NCI-H446 (cell line): ENCODE measurements around the gene NKX6-1.

Experiments
- DNase-seq, 2 experiments: peaks; one replicate each; lab custom pipeline; 2025; lab: John Stamatoyannopoulos, UW

The NKX6-1 gene

DNA sequence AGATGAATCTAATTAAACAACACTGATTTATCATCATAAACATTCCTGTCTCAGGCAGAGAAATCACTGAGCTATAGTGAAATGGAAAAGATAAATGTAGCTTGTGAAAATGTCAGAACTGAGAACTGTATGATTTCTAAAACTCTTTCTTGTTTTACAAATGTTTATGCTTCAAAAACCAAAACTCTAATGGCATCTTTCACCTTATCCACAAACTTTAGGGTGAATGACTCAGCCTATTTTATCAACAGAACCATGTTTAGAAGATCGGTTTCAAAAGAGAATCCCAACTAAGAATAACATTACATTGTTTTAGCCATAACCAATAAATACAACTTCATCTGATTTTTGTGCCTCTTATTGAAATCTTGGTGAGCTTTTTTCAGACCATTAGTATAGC lies 21.4 kb downstream of the NKX6-1 start:
- no peak for DNase-seq

- DNase-seq = no peak
These were observed 25.0 kb downstream of the NKX6-1 start for GRCh38 chr4:84474107-84474506.

DNA sequence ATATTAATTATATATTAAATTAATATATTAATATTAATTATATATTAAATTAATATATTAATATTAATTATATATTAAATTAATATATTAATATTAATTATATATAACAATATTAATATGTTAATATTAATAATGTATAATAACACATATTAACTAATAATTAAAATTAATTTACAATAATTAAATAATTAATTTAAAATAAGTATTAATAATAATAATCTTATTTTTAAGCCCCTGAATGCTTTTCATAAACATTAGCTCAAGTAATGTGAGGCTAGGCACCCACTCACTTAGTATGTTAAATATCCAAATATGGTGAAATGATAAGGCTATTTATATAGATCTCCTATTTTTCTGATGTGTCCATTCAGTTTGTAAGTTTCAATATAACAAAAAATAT lies 26.9 kb downstream of the NKX6-1 start:
- DNase-seq = no peak

DNA sequence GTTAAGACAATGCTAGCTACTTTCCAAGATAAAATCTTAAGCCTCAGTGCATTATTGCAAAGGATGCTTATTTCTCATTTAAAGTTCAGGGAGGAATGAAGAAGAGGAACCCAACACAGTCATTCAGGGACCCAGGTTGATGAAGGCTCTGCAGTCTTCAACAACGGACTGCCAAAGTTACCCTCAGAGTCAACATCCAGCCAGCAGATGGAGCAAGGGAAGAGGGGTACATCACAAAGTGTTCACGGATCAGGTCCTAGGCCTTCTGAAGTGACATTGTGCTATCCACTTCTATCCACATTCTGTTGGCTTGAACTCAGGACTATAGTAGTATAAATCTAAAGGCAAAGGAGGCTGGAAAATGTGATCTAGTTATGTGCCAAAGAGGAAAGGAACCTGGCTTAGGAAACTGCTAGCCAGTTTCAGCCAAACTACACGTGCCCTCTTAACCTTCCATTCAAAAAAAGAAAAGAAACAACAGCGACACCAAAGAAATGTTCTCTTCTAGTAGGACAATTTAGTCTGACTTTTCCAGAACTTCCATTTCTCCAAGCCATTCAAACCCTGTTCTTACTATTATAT lies 28.8 kb downstream of the NKX6-1 start:
- DNase-seq = no peak

DNA sequence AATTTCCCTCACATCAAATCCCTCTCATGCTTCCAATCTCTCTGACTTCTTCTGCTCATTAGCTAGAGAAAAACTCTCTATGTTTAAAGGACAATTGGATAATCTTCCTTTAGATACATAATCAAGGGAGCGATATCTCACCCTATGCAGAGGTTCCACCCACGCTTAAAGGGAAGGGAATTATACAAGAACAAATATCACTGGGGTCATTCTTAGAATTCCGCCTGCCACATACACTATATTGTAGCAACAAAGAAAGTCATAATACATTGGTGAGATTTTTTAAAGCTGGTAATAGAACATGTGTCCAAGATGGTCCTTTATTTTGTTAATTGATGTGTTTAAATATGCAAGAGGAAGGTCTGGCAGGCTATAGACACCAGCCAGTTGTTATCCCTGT lies 31.5 kb downstream of the NKX6-1 start:
- no peak for DNase-seq

- DNase-seq = no peak
These were observed 39.3 kb downstream of the NKX6-1 start for GRCh38 chr4:84459783-84460182.

GRCh38 chr4:84456157-84456556 lies 42.9 kb downstream of the NKX6-1 start:
- DNase-seq = no peak

GRCh38 chr4:84455697-84456096 lies 43.4 kb downstream of the NKX6-1 start:
- no peak for DNase-seq

DNA sequence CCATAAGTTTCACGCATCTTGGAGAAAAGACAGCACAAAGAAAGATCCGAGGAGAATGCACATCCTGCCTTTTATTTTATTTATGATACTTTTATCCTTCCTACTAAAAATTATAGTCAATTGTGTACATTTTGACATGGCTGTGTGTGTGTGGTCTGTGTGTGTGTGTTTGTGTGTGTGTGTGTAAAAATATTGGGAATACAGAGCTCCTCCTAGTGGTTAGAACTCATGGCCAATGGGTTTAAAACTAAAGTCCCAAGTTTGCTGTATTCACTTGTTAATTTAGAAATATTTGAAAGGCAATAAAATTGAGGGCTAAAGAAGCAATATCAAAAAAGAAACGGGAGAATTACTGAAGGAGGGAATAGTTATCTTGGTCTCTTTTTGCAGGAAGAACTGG lies 47.5 kb downstream of the NKX6-1 start:
- peak in 1 of 2 experiments; percentile 3 for DNase-seq

- no peak for DNase-seq
These were observed 55.6 kb downstream of the NKX6-1 start for GRCh38 chr4:84443523-84443922.

DNA sequence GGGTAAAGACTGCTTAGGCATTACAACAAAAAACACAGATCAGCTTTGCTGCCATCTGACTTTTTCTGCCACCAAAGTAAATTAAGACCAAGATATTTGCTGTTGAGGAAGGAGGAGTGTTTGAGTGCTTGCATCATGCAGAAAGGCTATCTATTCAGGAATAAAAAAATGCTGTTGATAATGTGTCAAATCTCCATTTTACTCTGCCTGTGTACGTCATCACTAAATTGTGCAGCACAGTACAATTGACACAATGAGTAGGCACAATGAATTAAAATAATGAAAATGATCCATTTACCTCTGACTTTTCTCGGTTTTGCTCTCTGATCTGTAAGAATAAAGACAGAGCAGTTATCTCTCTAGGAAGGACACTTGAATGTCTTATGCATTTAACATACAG lies 56.3 kb downstream of the NKX6-1 start:
- DNase-seq = no peak
